GM21717 (cell line): Measurements from ENCODE around the gene DNAJC24.

Experiments used
- ATAC-seq: cut with Tn5 transposase; IDR thresholded peaks from one replicate; pipeline ENCODE4 v1.9.1; 2021; ENCODE audit warnings: mild to moderate bottlenecking, moderate library complexity; ENCODE audit not compliant: unreplicated experiment

DNAJC24 gene

GRCh38 chr11:31414338-31414737, 44.7 kb downstream of the DNAJC24 start:
- no peak for ATAC-seq

- no peak for ATAC-seq
These were observed 45.8 kb downstream of the DNAJC24 start for GRCh38 chr11:31415435-31415834.

GRCh38 chr11:31417357-31417756, 47.7 kb downstream of the DNAJC24 start:
- no peak for ATAC-seq

GRCh38 chr11:31417816-31418215, 48.2 kb downstream of the DNAJC24 start:
- no peak for ATAC-seq

GRCh38 chr11:31419138-31419537, 49.5 kb downstream of the DNAJC24 start:
- no peak for ATAC-seq

GRCh38 chr11:31419669-31420068, 50.0 kb downstream of the DNAJC24 start:
- no peak for ATAC-seq

GRCh38 chr11:31421820-31422219, 52.2 kb downstream of the DNAJC24 start:
- ATAC-seq, result no peak

- ATAC-seq, result no peak
These were observed 53.0 kb downstream of the DNAJC24 start for GRCh38 chr11:31422703-31423102.

GRCh38 chr11:31424652-31425051, 55.0 kb downstream of the DNAJC24 start:
- ATAC-seq, result no peak

- no peak for ATAC-seq
These were observed 64.2 kb downstream of the DNAJC24 start for GRCh38 chr11:31433851-31434250.

- ATAC-seq, result no peak
These were observed 68.2 kb downstream of the DNAJC24 start for GRCh38 chr11:31437742-31438435.

- ATAC-seq, result no peak
These were observed 71.6 kb downstream of the DNAJC24 start for GRCh38 chr11:31441296-31441695.

GRCh38 chr11:31442086-31442485, 72.4 kb downstream of the DNAJC24 start:
- no peak for ATAC-seq

- ATAC-seq, result no peak
These were observed 74.1 kb downstream of the DNAJC24 start for GRCh38 chr11:31443802-31444201.

- ATAC-seq, result no peak
These were observed 76.0 kb downstream of the DNAJC24 start for GRCh38 chr11:31445621-31446020.

- no peak for ATAC-seq
These were observed 79.4 kb downstream of the DNAJC24 start for GRCh38 chr11:31449040-31449439.

GRCh38 chr11:31450841-31451240, 81.2 kb downstream of the DNAJC24 start:
- ATAC-seq, result no peak

- no peak for ATAC-seq
These were observed 85.5 kb downstream of the DNAJC24 start for GRCh38 chr11:31455177-31455576.

- no peak for ATAC-seq
These were observed 94.8 kb downstream of the DNAJC24 start for GRCh38 chr11:31464436-31464835.

GRCh38 chr11:31474083-31474482, 104.4 kb downstream of the DNAJC24 start:
- ATAC-seq, result no peak

- no peak for ATAC-seq
These were observed 108.0 kb downstream of the DNAJC24 start for GRCh38 chr11:31477528-31478222.

GRCh38 chr11:31478223-31478590, 108.5 kb downstream of the DNAJC24 start:
- no peak for ATAC-seq

GRCh38 chr11:31479066-31479465, 109.4 kb downstream of the DNAJC24 start:
- ATAC-seq, result no peak
